Left renal pelvis (tissue), 4 donors: ENCODE measurements around the gene RBFOX1. TPM values are rescaled to one million over a fixed set of nuclear protein-coding genes. Genes with fewer than 3 reads are reported as not detected.

Experiments used
- DNase-seq, 4 donors: peaks; one replicate each; pipeline ENCODE4 v3.0.0-alpha.2; 2013; ENCODE audit warnings: low read depth in 4 of 4, low spot score in 3 of 4
- polyA plus RNA-seq, 4 donors: library from polyadenylated mRNA; unstranded; fragments of 120-200 nt; gene quantifications; one replicate each; pipeline ENCODE4 v1.2.1, GENCODE V29; 2013; ENCODE audit not compliant: insufficient read length in 4 of 4

Gene RBFOX1
- polyA plus RNA-seq, 4 donors = 1.8 to 3.5 (median 2.6) TPM

DNA sequence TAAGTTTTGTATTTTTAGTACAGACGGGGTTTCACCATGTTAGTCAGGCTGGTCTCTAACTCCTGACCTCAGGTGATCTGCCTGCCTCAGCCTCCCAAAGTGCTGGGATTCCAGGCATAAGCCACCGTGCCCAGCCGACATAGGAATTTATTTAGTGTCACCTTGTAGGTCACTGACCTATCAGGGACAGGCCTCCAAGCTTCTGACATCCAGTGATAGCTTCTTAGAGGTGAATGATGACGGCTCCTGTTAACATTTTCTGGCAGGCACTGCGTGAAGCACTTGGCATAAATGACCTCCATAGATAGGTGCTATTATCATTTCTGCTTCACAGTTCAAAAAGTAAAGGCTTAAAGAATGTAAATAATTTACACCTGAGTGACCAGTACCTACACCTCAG lies 71.6 kb downstream of the RBFOX1 start:
- no peak for DNase-seq

DNA sequence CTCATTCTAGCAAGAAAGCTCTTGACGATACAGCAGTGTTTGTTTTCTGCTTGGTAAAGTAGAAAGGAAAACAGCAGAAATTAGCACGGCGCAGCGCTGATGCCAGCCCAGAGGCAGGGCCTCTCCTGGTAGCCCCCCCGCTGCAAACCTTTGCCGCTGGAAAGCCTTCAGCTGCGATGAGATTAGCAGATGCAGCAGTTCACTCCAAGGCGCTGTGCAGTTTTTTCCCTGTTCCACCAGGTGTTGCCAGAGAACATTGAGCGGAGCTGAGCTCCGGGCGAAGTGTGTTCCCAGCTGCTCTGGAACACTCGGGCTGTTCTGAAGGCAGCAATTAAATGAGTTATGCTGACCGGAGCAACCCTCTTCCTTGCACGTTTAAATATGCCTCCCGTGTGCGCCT lies 72.5 kb downstream of the RBFOX1 start:
- DNase-seq = peak; percentile 46 to 62 (median 54)

DNA sequence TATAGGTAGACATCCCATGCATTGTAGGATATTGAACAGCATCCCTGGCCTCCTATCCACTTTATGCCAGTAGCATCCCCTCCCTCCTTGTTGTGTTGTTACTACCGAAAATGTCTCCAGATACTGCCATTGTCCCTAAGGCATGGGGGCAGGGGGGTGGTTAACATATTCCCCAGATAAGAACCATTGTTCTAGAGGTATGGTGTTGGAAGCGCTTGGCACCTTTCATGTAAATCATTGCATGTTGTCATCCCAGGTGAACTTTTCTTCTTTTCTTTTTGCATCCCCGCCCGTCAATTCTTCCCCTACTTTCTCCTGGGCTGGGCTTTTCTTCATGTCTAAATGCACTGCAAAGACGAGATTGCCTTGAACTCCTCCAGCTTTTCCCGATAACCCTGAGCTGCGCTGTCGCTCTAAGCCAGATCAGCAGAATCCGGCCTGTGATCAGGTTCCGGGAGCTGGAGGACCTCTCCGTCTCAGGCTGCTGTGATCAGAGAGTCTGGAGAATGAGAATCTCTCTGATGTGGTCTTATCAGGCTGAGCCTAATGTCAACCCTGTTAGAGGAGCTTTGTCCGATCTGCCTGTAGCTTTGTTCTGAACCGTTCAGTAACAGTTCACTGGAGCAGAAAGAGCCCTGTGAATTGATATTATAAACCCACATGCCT lies 76.2 kb downstream of the RBFOX1 start:
- no peak for DNase-seq

DNA sequence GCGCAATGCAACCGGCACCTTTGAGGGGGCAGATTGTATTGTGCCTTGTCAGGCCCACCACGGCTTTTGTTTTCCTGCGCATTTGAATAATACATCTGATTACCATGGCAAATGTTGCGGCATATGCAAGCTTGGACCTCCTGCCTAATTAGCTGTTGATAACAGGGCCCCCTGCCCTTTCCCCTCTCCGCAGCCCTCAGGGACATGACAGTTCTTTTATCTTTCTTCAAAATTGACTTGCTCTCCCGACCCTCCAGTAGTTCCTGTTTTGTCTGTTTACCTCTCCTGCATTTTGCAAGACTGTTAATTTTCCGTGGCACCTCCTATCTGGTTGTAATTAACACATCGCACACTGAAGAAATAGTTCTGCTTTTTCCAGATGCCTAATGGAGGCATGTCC lies 86.8 kb downstream of the RBFOX1 start:
- no peak for DNase-seq

DNA sequence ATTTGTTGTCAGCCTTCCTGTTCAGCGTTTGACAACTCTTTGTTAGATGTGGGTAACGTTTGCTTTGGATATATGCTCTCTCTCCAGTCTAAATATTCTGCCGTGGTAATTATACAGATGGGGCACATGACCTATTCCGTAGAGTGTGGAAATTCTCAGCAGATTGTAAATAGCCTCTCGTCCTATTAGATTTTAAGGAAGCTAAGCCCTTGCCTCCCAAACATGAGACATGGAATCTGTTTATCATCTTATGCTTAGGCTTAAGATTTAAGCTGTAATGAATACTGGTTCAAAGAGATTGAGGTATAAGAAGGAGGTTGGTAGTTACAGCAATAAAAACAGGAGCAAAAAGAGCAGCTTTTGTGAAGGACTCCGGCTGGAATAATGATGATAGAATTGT lies 87.4 kb downstream of the RBFOX1 start:
- no peak for DNase-seq

DNA sequence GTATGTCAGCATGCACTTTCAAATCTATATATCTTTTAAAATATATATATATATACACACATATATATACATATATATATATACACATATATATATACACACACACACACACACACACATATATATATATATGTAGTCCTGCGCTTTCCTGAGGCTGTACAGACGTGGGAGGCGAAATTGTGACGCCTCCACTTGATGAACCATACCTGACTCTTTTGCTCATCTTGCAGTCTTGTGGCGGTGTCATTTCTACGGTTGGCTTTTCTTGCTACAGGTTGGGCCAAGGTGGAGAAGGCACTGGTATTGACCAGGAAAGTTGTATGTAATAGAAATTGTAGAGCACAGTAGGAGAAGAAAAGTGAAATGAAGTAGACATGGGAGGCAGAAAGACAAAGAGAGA lies 88.2 kb downstream of the RBFOX1 start:
- no peak for DNase-seq

DNA sequence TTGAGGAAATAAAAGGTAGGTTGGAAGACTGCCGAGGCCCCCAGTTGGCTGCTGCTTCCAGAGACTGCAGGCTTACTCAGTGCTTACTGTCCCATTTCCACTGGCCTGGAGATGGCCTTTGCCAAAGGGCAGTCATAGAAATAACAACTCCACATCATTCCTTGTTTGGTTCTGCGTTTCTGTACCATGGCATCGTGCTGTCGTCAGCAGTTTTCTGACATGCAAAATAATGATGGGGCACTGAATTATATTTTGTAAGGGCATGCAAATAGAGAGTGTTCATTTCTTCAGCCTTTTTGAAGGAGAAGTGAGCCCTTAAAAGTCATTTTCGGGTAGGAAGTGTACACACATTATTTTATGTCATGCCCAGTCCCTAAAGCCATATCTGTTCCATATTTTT lies 88.9 kb downstream of the RBFOX1 start:
- no peak for DNase-seq

DNA sequence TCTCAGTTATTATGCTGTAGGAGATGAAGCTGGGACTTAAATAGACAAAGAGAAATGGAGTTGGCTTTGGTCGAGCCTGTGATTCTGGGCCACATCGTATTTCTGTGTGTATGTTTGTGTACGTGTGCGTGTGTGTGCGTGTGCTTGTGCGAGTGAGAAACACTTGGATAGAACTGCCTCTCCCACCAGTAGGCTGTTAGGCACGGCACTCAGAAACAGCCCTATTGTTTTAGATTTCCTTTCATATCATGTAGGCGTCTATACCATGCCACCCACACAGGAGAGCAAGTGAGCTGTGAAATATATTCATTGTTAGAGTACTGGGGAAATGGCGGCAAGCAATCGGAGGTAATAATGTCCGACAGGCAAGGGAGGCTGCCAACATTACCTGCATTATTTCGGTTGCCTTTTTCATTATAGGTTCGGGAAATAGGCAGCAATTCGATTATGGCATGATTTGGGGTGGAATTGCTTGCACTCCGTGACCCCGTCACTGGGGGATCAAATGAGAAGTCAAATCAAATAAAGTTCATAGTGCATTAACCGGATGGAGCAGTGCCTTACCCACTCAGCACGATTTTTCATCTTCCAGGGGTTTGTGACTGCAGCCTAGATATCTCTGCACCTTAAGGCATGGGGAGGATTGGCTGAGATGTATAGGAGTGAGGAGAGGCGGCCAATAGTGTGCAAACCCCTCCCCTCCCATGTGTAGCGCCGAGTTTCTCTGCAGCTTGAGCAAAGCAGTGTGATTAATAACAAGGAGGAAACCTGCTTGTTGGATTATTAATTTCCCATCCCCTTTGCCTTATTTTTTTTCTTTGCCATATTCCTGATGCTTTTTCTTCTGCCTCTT lies 89.6 kb downstream of the RBFOX1 start:
- DNase-seq = no peak

DNA sequence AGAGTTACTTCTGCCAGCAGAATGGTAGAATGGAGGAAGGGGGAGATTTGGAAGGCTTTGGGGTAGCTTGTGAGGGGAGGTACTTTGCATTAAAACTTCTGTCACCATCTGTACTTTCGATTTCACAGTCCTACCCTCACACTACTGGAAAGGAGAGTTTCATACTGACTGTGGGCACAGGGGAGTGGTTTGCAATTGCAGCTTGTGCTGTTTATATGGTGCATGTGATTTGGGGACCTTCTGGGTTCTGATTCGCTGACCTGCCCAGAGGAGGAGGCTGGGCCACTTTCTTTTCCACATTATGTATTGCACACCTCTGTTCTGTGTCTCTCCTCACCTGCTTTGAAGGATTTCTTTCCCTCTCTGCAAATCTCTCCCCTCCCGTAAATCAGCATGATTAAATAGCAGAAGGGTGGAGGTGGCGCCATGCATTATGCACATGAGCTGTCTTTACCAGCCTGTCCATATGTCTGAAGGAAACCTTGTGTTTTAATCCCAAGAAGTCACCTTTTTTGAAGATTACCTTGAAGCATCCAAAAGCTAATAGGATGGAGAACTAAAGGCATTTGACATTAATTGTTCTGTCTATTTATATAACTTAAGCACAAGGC lies 90.9 kb downstream of the RBFOX1 start:
- no peak for DNase-seq

DNA sequence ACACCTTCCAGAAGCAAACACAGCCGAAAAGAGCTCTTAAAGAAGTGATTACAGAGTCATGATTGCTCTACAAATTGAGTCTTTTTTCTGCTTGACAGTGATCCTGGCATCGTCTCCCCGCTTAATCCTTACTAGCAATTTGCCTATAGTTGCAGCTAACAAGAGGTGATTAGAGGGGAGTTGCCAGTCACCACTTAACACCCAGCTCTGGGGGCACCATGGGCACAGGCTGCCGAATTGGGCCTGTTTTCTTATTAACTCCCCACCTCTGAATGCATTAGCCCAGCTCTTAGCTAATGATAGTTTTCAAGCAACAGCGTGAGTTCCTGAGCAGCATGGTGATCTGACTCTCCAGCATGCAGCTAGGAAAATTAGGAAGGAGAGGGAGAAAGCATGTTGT lies 93.5 kb downstream of the RBFOX1 start:
- no peak for DNase-seq

DNA sequence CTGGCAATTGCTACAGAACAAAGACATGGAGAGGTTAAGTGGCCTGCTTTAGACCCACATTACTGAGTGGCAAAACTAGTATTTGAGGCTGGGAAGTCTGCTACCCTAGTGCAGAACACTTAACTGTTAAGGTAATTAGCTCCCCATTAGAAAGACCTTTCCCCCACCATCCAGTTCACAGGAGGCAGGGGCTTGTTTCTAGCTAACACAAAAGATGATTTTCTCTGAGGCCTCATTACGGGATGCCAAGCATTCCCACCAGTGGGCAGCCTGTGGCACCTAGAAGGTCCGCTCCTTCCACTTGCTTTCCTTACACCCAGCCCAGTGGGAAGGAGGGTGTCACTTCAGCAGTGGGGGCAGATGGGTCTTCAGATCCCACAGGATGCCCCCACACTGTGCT lies 99.1 kb downstream of the RBFOX1 start:
- no peak for DNase-seq

DNA sequence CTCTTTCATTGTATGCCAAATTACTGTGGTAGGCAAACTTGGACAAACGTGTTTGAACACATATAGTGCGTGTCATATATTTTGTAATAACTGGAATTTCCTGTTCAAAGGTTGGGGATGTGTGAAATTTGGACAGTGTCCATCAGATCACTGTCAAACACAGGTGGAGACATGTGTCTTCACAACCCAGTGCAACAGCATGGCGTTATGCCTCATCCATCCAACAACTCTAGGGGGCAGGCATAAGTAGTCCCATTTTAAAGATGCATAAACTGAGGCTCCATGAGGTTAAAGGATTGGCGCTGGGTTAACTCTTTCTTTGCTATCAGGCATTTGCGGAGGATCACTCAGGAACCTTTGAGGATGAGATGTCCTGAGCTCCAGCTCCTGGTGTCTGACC lies 103.7 kb downstream of the RBFOX1 start:
- DNase-seq = no peak

DNA sequence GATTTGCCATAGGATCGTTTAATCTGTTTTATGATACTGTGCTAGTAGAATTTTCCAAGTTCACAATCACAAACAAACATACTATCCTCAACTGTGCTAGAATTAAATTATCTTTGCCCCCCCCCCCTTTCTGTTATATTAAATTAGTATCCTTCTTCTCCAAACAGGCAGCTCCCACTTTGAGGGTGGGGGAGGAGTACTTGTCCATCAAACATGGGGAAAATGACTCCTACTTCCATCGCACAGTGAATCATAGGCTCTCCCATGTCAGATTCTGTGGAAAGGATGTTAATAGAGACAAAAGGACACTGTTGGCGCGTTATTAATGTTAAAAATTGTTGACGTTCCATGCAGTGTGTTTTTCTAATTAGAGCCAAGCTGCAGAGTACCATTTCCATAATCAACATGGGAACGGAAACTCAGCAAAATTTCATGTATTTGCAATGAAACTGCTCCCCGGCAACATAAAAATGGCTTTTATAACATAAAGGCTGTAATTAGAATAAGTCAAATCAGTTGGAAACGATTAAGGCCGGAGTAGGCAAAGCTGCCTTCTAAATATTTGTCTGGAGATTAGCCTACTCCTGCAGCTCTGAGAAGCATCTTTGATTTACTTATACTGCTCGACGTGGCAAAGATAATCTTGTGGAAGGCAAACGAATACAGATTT lies 104.6 kb downstream of the RBFOX1 start:
- DNase-seq = no peak

DNA sequence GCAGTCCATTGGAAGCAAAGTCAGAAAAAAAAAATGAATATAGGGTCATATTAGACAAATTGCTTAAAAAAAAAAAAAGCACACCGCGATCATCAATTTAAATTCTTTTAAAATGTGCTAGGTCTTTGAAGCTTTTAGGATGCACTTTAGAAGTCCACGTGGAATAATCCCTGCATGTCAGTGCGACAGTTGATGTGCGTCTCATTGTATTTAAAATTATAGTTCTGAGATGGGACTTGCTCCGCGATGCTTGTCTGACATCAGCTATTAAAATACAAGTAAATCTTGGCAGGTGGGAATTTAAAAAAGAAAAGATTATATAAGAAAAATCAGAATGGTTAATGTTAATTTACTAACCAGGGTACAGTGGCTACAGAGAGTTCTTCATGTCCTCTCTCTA lies 105.2 kb downstream of the RBFOX1 start:
- no peak for DNase-seq

DNA sequence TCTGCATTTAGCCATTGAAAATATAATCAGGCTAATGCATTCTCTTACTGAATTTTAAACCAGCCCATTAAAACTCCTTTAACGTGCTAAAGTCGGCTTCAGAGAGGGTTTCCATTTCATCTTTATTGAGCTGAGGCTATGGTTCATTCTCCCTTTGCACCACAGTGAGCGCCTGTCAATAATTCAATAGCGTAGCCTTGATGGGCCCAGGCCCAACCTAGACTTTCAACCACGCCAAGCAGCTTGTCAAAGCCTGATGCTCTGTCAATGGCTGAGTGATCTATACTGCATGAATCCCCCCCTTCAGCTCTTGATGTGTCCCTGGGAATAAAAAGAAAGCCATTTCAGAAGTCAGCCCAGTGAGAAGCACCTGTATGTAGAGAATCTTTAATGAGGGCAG lies 106.0 kb downstream of the RBFOX1 start:
- no peak for DNase-seq

DNA sequence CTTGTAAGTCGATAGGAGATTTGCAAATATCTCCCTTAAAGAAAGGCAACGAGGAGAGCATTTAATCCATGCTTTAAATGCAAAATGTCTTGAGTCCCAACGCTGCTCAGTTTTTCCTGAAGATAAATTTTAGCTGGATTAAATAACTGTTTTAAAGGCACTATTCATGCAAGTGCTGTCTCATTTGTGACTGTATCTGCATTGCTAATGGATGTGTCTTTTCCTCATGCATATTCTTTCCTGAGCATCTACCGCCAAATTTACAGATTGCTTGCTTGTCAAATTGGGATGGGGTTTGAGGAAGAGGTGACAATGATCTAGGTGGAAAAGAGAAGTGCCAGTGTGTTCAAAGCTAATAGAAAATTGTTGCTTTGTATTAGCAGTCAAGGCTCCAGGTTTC lies 106.9 kb downstream of the RBFOX1 start:
- DNase-seq = no peak

DNA sequence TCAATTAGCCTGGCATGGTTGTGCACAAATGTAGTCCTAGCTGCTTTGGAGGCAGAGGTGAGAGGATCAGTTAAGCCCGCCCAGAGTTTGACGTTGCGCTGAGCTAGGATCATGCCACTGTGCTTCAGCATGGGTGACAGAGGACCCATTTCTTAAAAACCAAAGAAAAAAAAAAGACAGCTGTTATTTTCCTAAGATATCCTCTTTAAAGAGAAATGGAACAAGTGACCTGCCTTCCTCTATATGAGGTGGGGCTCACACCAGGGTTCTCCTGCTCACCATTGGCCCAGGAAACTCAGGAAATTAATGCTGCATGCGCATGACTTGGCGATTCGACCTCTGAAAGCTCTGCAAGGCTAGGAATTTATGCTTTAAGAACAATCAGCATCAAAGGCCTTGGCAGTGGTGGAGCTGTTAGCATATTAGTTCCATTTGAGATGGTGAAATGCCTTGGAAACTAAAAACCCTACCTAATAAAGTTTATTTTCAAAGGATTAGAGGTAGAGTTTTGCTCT lies 108.3 kb downstream of the RBFOX1 start:
- no peak for DNase-seq

DNA sequence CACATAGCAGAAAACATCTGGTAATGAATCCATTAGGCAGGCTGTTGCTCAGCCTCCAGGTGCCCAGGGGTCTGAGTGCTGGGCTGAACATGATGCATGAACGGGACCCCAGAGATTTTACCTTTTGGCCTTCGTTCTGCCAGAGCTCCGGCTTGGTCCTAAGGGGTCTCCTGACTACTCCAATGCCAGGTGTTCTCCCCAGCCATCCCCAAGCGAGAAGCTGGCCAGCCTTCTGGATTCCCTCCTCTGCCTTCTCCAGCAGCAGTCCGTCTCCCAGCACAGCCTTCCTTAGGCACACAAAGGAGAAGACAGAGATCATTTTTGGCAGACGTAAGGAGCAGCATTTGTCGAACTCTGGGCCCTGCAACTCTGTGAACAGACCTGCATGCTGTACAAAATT lies 109.4 kb downstream of the RBFOX1 start:
- no peak for DNase-seq

DNA sequence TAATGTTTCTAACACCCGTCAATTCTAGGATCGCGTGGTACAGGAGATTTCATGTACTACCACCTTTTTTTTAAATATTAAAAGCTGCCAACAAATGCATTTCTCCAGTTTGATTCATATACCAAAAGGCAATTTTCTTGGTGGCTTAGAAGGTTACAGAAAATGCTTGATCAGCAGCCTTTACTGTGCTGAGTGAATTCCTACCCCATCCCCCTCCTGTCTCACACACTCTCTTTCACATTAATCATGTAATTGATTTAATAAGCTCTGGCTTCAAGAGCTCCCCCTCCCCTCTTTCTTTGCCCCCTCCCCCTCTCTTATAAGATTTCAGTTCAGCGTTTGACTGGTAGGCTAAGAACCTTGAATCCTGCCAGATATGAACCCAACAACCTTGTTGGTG lies 110.5 kb downstream of the RBFOX1 start:
- no peak for DNase-seq

DNA sequence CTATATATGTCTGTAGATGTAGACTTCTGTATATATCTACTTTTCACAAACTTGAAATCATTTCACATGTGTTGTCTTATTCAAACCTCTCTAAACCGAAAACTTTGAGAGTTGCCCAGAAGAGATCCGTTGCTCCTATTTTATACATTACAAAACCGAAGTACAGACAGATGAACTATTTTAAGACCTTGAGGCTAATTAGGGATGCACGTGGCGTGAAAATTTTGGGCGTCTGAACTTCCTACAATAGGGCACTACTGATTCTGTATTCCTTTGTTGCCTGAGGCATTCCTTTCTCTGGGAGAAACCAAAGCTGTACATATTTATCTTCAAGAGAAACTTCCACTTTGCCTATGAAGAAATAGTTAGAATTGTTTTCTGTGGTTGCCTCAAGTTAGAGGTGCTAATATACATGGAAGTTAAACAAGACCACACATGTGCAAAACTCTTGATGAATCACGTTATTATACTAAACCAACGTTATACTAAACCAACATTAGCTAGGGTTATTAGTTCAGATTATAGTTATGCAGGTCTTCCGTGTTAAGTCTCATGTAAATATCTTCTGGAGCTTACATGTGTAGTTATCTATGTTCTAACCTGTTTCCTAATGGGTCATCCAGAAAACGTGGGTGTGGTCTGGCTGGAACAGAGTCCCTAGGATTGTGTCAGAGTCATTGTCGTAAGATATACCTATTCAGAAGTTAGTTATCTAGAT lies 111.2 kb downstream of the RBFOX1 start:
- DNase-seq = no peak

DNA sequence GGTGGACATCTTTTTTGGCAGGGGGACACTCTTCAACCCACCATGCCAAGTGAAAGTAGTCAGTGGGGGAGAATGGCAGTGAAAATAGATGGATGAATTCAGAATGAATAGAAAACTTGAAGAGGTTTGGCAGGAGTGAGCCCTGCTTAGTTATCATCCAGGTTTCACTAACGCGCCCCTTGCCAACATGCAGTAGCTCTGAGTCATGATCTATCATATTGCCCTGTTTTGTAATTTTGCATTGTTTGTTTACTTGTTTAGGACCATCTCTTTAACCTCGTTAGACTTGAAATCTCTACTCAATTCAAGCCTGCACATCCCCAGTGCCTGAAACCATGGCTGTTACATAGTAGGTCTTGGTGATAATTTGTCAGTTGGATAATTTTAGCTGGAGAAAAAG lies 116.7 kb downstream of the RBFOX1 start:
- DNase-seq = no peak
